ENCODE results near the gene CCDC141. TPM values are rescaled to one million over a fixed set of nuclear protein-coding genes. Genes with fewer than 3 reads are reported as not detected.

Gene CCDC141
- total and polyA plus RNA-seq, 2 of the 13 experiments (the other 11 are each of a cell fraction or from before 2014, with no cell fraction given), result not detected

- no peak for DNase-seq (ENCODE audit: low spot score)
- Histone ChIP-seq H3K4me2 (ENCODE audit: low read depth, low read length) (no peak overlapping the region), H3K36me3 (replicated peaks in 1 of 2; ENCODE audit: control insufficient read depth in 1 of 2, insufficient read depth in 2 of 2, low read length in 2 of 2) (no peaks in the 10 kb centered on the region), H3K9me3 (ENCODE audit: low read length) (no peaks in the 10 kb centered on the region), H3K79me2 (ENCODE audit: insufficient read depth, low read length) (no peaks in the 10 kb centered on the region), H3K4me1 (ENCODE audit: insufficient read depth, low read length) (no peaks in the 10 kb centered on the region), H2AFZ (ENCODE audit: low read length) (no peak overlapping the region), H4K20me1 (ENCODE audit: insufficient read depth, low read length) (no peaks in the 10 kb centered on the region), H3K4me3 (replicated peaks in 1 of 3; ENCODE audit: insufficient read depth in 1 of 3, low read depth in 2 of 3, low read length in 3 of 3) (no peak overlapping the region), H3K27me3 (ENCODE audit: control insufficient read depth in 1 of 2, insufficient read depth in 2 of 2, low read length in 2 of 2) (peaks cover 3 to 9% of the 10 kb centered on the region in 2 experiments; a peak in 2 of 5 replicates), H3K27ac (ENCODE audit: extremely low read length, insufficient read depth, low read length) (no peak overlapping the region), H3K9ac (ENCODE audit: insufficient read depth, low read depth, low read length) (no peak overlapping the region)
- intact Hi-C loops (cut with micrococcal nuclease; ENCODE audit: unreplicated experiment), result no loop called here
- ATAC-seq, result no peak
- no TSS peak for BruUV-seq (replicated peaks)
- no peak for FAIRE-seq
- in situ Hi-C loops (cut with HindIII; ENCODE audit: extremely low pct_ligation_motif_present, low pct_unique_long_range_greater_than_20kb), result no loop called here
- CTCF ChIA-PET (ENCODE audit: low intra/inter-chr PET ratio, low total read pairs), result no interaction called here
- POLR2A ChIA-PET, result no interaction called here
- 17% methylated on average over 2 of the region's 2 CpGs for WGBS (ENCODE audit: low lambda C conversion rate)
- TF ChIP-seq IRF2 (CRISPR knock-in tag; IDR thresholded peaks at IDR 0.05) (no peak), ZNF512 (CRISPR knock-in tag; IDR thresholded peaks at IDR 0.05) (no peak), MTF2 (CRISPR knock-in tag; IDR thresholded peaks at IDR 0.05; ENCODE audit: borderline replicate concordance) (no peak), PITX1 (CRISPR knock-in tag; IDR thresholded peaks at IDR 0.05) (no peak), SIN3A (IDR thresholded peaks at IDR 0.05; ENCODE audit: borderline replicate concordance, low read depth, low read length) (no peak), ZNF260 (CRISPR knock-in tag; IDR thresholded peaks at IDR 0.05; ENCODE audit: borderline replicate concordance, low read depth) (no peak), ZNF362 (CRISPR knock-in tag; IDR thresholded peaks at IDR 0.05; ENCODE audit: borderline replicate concordance) (no peak), HNRNPUL1 (IDR thresholded peaks at IDR 0.05; ENCODE audit: low read depth, low read length) (no peak), ZBTB4 (CRISPR knock-in tag; IDR thresholded peaks at IDR 0.05; ENCODE audit: borderline replicate concordance) (no peak), RFXAP (CRISPR knock-in tag; IDR thresholded peaks at IDR 0.05; ENCODE audit: borderline replicate concordance) (no peak), SATB2 (CRISPR knock-in tag; IDR thresholded peaks at IDR 0.05) (no peak), FOXA3 (CRISPR knock-in tag; IDR thresholded peaks at IDR 0.05) (no peak), CSRNP1 (CRISPR knock-in tag; IDR thresholded peaks at IDR 0.05) (no peak)
These were observed 244.5 kb downstream of the CCDC141 start for GRCh38 chr2:178805457-178805856.
